Activated B cell treated with CpG ODN at 0.5 μM for 24 hours (primary cell): Measurements from ENCODE around the gene UBR4. TPM values are rescaled to one million over a fixed set of nuclear protein-coding genes. Genes with fewer than 3 reads are reported as not detected.
A peak's percentile ranks its signal among the peaks of the same experiment; 100 is the strongest.

Experiments
- ATAC-seq: fragments of 200-7000 bp; cut with Tn5 transposase; one replicate; pipeline ENCODE4 v1.10.0; 2021; ENCODE audit warnings: low read depth, mild to moderate bottlenecking, moderate library complexity
- CTCF ChIA-PET: fragments of 350-600 bp; sonication (Branson Sonifier 250); formaldehyde crosslinking; loops from one replicate; lab custom pipeline; 2021; ENCODE audit warnings: antibody characterized with exemption; lab: Charles Lee
- POLR2A ChIA-PET: fragments of 350-600 bp; sonication (Branson Sonifier 250); formaldehyde crosslinking; loops from one replicate; lab custom pipeline; 2021; ENCODE audit warnings: antibody characterized with exemption; lab: Charles Lee
- DNase-seq: peaks from one replicate; pipeline ENCODE4 v3.0.0; 2022
- H3K27ac Mint-ChIP-seq: one replicate; pipeline ENCODE4 v1.8.0; 2020; ENCODE audit warnings: mixed read lengths
- H3K27me3 Mint-ChIP-seq: one replicate; pipeline ENCODE4 v1.8.0; 2021; ENCODE audit warnings: mixed read lengths
- H3K36me3 Mint-ChIP-seq: one replicate; pipeline ENCODE4 v1.8.0; 2021; ENCODE audit warnings: low read depth, mixed read lengths
- H3K4me1 Mint-ChIP-seq: one replicate; pipeline ENCODE4 v1.8.0; 2021; ENCODE audit warnings: mixed read lengths
- H3K4me3 Mint-ChIP-seq: one replicate; pipeline ENCODE4 v1.8.0; 2020; ENCODE audit warnings: mild to moderate bottlenecking, mixed read lengths
- H3K9me3 Mint-ChIP-seq: one replicate; pipeline ENCODE4 v1.8.0; 2020; ENCODE audit warnings: mixed read lengths
- CTCF ChIP-seq: fragments of 200-600 bp; IDR thresholded peaks from one replicate; pipeline ENCODE4 v1.8.0; 2022; ENCODE audit warnings: antibody characterized with exemption, mild to moderate bottlenecking
- intact Hi-C: fragments of 100-400 bp; cut with micrococcal nuclease; formaldehyde crosslinking; loops from one replicate; pipeline ENCODE4 v1.15.1; 2024
- total RNA-seq: library from RNA; stranded (reverse); gene quantifications from 2 replicates; pipeline ENCODE4 v1.2.3, GENCODE V29; 2022

The UBR4 gene
- total RNA-seq, 1 donor from 2014 or later = 262 TPM

DNA sequence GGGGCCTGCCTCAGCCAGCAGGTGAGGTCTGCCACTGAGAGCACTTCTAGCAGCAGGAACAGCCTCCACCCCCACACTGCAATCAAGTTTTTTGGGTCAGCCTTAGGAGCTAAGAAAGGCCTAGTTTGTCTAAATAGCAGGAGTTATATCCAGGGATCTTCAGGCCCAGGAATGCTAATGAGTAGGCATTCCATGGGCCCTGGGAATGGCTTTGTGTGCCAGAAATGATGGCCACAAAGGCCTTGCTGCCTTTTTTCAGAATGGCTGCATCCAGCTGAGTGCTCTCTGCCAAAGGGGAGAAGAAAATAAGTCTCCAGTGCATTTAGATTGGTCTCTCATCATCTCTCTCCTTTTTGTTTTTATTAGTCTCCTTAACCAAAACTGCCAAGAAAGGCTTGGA, 44.4 kb upstream of the UBR4 start:
- H3K27me3 Mint-ChIP-seq = no peaks in the 10 kb centered on the region
- no peak overlapping the region for H3K4me3 Mint-ChIP-seq
- peaks cover 32% of the 10 kb centered on the region for H3K4me1 Mint-ChIP-seq
- intact Hi-C loops = no loop called here
- ChIA-PET CTCF (no interaction called here), POLR2A (interaction anchor here (0.6 kb wide), 1 partner anchor 26 kb away, joined by 7 read pairs; no protein-coding TSS in a partner anchor)
- ATAC-seq = no peak
- no peak for TF ChIP-seq CTCF
- no peaks in the 10 kb centered on the region for H3K9me3 Mint-ChIP-seq
- H3K27ac Mint-ChIP-seq = no peak overlapping the region
- peaks cover 57% of the 10 kb centered on the region for H3K36me3 Mint-ChIP-seq
- no peak for DNase-seq

DNA sequence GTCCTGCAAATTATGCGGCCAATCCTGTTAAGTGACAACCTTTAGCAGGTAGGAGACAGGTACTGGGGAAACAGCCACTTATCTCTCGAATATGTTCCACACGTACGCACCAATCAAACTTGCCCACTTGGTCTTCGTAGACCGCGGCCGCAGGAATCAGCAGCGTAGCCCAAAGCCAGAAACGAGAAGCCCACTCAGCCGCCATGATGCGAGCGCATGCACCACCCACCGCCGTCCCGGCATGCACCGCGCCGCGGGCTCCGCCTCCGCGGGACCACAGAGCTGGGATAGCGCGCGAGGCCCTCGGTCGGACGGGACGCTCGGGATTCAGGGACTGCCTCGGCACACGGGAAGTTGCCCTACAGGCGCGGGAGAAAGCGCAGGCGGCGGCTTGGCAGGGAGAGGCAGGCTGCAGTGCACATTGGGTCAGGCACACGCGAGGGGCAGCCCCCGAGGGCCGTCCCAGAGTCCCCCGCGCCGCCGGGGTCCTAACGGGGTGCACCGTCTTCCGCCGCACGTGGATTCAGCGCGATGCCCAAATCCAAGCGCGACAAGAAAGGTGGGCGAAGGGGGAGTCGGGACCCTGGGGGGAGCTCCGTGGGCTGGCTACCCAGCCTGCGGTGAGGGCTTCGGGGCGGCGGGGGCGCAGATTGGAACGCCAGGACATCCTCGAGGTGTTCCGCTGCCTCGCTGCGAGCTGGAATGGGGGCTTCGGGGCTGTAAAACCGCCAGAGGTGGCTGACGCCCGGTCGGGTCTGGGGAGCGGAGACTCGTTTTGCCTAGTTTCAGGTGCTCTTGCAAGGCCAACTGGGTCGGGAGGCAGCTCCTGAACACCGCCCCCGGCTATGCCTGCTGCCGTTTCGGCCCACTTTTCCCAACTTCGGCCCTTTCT, 41.5 kb upstream of the UBR4 start, which contains the start of the genes EMC1 and MRTO4:
Gene EMC1 (minus strand): TSS at position 220 of the 892 bp plus-strand sequence. CDS start 15 bp downstream, at position 205.
Gene MRTO4 (plus strand): TSS at position 501 of the 892 bp plus-strand sequence. CDS start 31 bp downstream, at position 532.
- ATAC-seq (peak; percentile 93), DNase-seq (peak; percentile 97)
- no peaks in the 10 kb centered on the region for H3K27me3 Mint-ChIP-seq
- ChIA-PET CTCF (interaction anchor here (1.1 to 2.4 kb wide), 2 partner anchors 10 to 41 kb away, joined by 3 to 10 read pairs; no protein-coding TSS in a partner anchor), POLR2A (interaction anchor here (0.5 to 2.5 kb wide), 13 partner anchors 10 to 1812 kb away, joined by 3 to 22 read pairs (median 5); partner anchors contain the start of genes AKR7A2, CAPZB, RCC2 and SLC66A1)
- no peaks in the 10 kb centered on the region for H3K9me3 Mint-ChIP-seq
- peaks cover 30% of the 10 kb centered on the region for H3K36me3 Mint-ChIP-seq
- intact Hi-C loops = loop anchor here (1.0 to 2.0 kb wide), 6 partner anchors 41 to 349 kb away; partner anchors contain the start of genes AKR7A2, ALDH4A1, CAPZB and IFFO2
- peak within 1 kb of the TSS; percentile 92 for H3K27ac Mint-ChIP-seq
- H3K4me1 Mint-ChIP-seq = peaks cover 32% of the 10 kb centered on the region
- peak within 1 kb of the TSS; percentile 96 for H3K4me3 Mint-ChIP-seq
- no peak for TF ChIP-seq CTCF

DNA sequence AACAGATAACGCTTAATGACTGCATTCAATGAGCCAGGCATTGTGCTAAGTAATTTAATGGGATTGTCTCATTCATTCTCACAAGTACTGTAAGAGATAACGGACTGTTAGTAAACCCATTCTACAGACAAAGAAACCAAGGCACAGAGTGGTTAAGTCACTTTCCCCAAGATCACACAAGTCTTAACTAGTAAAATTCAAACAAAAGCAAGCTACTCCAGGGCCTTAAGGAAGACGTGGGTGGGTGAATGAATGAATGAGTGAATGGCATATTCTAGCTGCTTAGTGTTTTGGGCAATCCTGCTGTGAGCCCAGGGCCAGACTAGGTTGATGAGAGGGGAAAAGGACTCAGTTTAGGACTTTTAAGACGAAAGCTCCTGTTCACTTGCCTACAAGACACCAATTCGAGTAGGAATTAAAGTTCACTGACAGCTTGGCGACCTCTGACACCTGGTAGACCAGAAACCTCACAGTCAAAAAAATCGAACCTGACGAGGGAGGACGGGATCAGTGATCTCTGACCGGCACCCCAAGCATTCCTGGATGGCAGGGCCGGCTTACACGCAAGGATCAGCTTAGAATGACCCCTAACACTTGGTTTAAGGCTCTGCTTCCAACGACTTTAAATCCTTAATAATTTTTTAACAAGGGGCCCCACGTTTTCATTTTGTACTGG, 40.7 kb upstream of the UBR4 start:
- POLR2A ChIA-PET = interaction anchor here (1.0 to 2.5 kb wide), 9 partner anchors 9 to 1811 kb away, joined by 3 to 22 read pairs (median 5); partner anchors contain the start of genes AKR7A2, CAPZB, RCC2 and SLC66A1
- peak overlapping the region; percentile 92 for H3K27ac Mint-ChIP-seq
- peaks cover 32% of the 10 kb centered on the region for H3K4me1 Mint-ChIP-seq
- H3K36me3 Mint-ChIP-seq = peaks cover 24% of the 10 kb centered on the region
- peak overlapping the region; percentile 96 for H3K4me3 Mint-ChIP-seq
- ATAC-seq = no peak
- no peak for DNase-seq
- CTCF ChIA-PET = interaction anchor here (1.1 to 2.4 kb wide), 2 partner anchors 10 to 40 kb away, joined by 3 to 10 read pairs; no protein-coding TSS in a partner anchor
- H3K27me3 Mint-ChIP-seq = no peaks in the 10 kb centered on the region
- H3K9me3 Mint-ChIP-seq = no peaks in the 10 kb centered on the region
- no peak for TF ChIP-seq CTCF
- intact Hi-C loops = loop anchor here (1.0 to 2.0 kb wide), 5 partner anchors 40 to 348 kb away; partner anchors contain the start of genes AKR7A2, ALDH4A1, IFFO2 and SLC66A1

DNA sequence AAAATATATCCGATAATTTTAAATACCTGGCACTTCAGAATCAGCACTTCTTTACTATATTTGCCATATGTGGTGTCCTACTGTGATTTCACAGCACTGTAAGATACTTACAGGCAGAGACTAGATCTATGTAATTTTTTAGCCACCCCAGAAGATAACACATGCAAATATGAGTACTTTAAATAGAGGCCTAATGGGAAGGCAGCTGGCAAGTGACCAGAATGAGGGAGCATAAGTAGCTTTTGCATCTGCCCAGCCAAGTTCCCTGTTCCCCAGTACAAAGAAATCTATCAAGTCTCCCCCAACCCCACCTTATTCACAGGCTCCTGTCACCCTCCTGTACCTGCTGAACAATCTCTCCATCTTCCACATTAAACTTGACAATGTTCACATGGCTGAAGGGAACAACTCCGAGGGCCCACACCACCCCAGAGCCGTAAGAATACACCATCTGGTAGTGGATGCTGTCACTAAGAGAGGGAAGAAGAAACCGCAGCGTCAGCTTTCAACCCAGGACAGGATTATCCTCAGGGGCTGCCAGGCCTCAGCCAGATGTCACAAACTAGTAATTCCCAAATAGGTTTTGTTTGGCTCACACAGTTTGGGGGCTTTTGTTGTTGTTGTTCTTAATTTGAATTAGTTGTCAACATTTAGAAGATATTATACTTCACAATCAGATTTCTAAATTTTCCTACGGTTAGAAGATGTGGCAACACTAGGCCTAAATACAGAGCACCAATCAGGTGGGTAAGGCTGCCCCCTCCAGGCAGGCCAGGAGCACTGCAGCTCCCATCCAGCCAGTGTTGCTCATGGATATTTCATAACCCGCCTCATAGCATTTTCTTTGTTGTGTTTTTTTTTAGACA, 30.8 kb upstream of the UBR4 start:
- H3K36me3 Mint-ChIP-seq = peaks cover 89% of the 10 kb centered on the region
- no peaks in the 10 kb centered on the region for H3K4me1 Mint-ChIP-seq
- intact Hi-C loops = loop anchor here (1.0 to 5.0 kb wide), 3 partner anchors 60 to 411 kb away; no protein-coding TSS in a partner anchor
- DNase-seq (peak; percentile 52), ATAC-seq (peak; percentile 99)
- POLR2A ChIA-PET = interaction anchor here (0.7 to 1.7 kb wide), 3 partner anchors 10 to 91 kb away, joined by 3 to 9 read pairs (median 7); partner anchors contain the start of genes EMC1 and MRTO4
- CTCF ChIA-PET = interaction anchor here (0.6 to 2.7 kb wide), 8 partner anchors 8 to 1578 kb away, joined by 3 to 10 read pairs (median 5); partner anchors contain the start of genes EMC1 and MRTO4
- TF ChIP-seq CTCF = peak; percentile 95
- H3K27ac Mint-ChIP-seq = no peak overlapping the region
- no peaks in the 10 kb centered on the region for H3K27me3 Mint-ChIP-seq
- no peaks in the 10 kb centered on the region for H3K9me3 Mint-ChIP-seq
- H3K4me3 Mint-ChIP-seq = no peak overlapping the region
